ENCODE measurements around the gene CCL3.
"Not testable (repeated sequence)": the region's sequence is repeated elsewhere in the genome, so short reads cannot be mapped to it uniquely, and the experiment has no call there.

The CCL3 gene

DNA sequence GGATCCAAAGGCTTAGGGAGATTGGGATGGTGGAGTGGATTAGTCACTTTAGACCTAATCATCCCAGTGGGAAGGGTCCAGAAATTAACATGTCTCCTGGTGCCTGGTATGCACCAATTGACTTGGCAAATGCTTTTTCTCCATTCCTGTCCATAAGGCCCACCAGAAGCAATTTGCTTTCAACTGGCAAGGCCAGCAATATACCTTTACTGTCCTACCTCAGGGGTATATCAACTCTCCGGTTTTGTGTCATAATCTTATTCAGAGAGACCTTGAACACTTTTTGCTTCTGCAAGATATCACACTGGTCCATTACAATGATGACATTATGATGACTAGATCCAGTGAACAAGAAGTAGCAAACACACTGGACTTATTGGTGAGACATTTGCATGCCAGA lies 23.2 kb upstream of the CCL3 start:
- not testable (repeated sequence) for H3K27me3 ChIP-seq (ENCODE audit: control insufficient read depth, insufficient read depth, low read length); H3K27ac ChIP-seq (ENCODE audit: low read length); H3K9me3 ChIP-seq (ENCODE audit: control insufficient read depth, low read depth, low read length); H3K9ac ChIP-seq (ENCODE audit: low read length); H3K4me1 ChIP-seq (ENCODE audit: control insufficient read depth, low read depth, low read length); H3K4me3 ChIP-seq (ENCODE audit: low read length); H3K36me3 ChIP-seq (ENCODE audit: control insufficient read depth, low read depth, low read length)

DNA sequence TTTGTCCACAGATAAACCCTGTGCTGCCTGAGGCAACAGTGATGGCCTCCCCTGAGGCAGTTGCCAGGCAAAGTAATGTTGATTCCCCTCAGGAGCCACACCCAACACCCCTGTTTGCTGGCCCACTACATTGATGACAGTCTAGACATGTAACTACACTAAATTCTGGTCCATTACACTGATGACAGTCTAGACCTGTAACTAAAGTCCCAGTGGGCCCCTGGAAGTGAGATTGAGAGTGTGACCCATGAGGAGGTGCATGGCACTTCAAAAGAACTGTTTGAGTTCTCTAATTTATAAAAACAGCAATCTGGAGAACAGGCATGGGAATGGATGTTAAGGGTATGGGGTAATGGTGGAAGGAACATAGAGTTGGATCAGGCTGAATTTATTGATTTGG lies 22.6 kb upstream of the CCL3 start:
- Histone ChIP-seq H3K9me3 (ENCODE audit: control insufficient read depth, low read depth, low read length) (no peaks in the 10 kb centered on the region), H3K36me3 (ENCODE audit: control insufficient read depth, low read depth, low read length) (no peaks in the 10 kb centered on the region), H3K27ac (ENCODE audit: low read length) (no peak overlapping the region), H3K4me1 (ENCODE audit: control insufficient read depth, low read depth, low read length) (no peaks in the 10 kb centered on the region), H3K9ac (ENCODE audit: low read length) (no peak overlapping the region), H3K27me3 (ENCODE audit: control insufficient read depth, insufficient read depth, low read length) (no peaks in the 10 kb centered on the region), H3K4me3 (ENCODE audit: low read length) (no peak overlapping the region)

DNA sequence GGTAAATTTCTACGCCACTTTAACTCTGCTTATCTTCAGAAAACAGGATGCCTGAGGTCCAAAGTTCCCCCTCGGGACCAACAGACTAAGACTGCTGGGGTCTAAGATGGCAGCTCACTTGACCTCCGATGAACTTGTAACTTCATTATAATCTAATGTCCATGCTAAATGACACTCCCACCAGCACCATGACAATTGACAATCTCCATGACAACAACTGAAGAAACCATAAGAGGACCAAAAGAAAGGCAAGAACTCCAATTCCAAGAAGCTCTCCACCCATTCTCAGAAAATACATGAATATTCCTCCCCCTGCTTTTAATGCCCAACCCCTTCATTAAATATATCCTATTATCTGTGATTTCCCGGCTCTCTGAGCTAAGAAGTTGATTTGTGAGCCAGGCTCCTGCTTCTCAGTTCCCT lies 21.1 kb upstream of the CCL3 start:
- Histone ChIP-seq H3K4me1 (ENCODE audit: control insufficient read depth, low read depth, low read length) (no peaks in the 10 kb centered on the region), H3K27ac (ENCODE audit: low read length) (no peak overlapping the region), H3K9ac (ENCODE audit: low read length) (no peak overlapping the region), H3K36me3 (ENCODE audit: control insufficient read depth, low read depth, low read length) (no peaks in the 10 kb centered on the region), H3K27me3 (ENCODE audit: control insufficient read depth, insufficient read depth, low read length) (no peaks in the 10 kb centered on the region), H3K9me3 (ENCODE audit: control insufficient read depth, low read depth, low read length) (no peaks in the 10 kb centered on the region), H3K4me3 (ENCODE audit: low read length) (no peak overlapping the region)

DNA sequence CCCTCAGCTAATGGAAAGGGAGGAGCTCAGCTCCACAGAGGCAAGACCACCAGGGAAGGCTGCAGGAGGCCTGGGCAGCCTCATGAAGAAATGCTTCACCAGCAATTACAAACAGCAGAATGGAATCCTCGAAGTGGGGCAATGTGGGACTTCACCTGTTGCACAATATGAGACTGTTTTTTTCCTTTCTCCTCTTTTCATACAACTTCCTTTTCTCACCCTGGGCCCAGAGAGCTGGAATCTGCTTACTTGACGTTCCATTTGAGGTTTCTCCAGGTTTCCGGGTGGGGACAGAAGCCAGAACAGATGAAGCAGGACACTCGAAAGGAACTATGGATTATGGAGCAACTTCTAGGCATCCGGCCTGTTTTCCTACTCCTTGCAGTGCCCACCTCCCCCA lies 18.3 kb upstream of the CCL3 start:
- H3K4me3 ChIP-seq (ENCODE audit: low read length); H3K4me1 ChIP-seq (ENCODE audit: control insufficient read depth, low read depth, low read length); H3K9me3 ChIP-seq (ENCODE audit: control insufficient read depth, low read depth, low read length); H3K27me3 ChIP-seq (ENCODE audit: control insufficient read depth, insufficient read depth, low read length); H3K9ac ChIP-seq (ENCODE audit: low read length); H3K27ac ChIP-seq (ENCODE audit: low read length); H3K36me3 ChIP-seq (ENCODE audit: control insufficient read depth, low read depth, low read length): not testable (repeated sequence)

DNA sequence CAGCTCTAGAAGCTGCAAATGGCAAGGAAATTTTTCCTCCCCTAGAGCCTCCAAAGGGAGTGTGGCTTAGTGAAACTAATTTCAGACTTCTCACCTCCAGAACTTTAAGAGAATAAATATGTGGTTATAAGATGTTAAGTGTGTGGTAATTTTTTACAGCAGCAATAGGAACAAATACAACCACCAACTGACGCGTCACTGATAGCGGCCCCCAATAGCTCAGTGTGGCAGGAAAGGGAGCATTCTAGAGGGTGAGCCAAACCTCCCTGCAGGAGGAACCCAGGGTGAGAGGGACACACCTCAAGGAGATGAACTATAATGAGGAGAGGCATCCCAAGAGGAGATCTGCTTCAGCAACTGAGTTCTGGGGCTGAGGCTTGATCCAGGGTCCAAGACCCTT lies 17.7 kb upstream of the CCL3 start:
- Histone ChIP-seq H3K27me3 (ENCODE audit: control insufficient read depth, insufficient read depth, low read length) (no peaks in the 10 kb centered on the region), H3K27ac (ENCODE audit: low read length) (no peak overlapping the region), H3K36me3 (ENCODE audit: control insufficient read depth, low read depth, low read length) (no peaks in the 10 kb centered on the region), H3K9ac (ENCODE audit: low read length) (no peak overlapping the region), H3K4me3 (ENCODE audit: low read length) (no peak overlapping the region), H3K4me1 (ENCODE audit: control insufficient read depth, low read depth, low read length) (no peaks in the 10 kb centered on the region), H3K9me3 (ENCODE audit: control insufficient read depth, low read depth, low read length) (no peaks in the 10 kb centered on the region)

DNA sequence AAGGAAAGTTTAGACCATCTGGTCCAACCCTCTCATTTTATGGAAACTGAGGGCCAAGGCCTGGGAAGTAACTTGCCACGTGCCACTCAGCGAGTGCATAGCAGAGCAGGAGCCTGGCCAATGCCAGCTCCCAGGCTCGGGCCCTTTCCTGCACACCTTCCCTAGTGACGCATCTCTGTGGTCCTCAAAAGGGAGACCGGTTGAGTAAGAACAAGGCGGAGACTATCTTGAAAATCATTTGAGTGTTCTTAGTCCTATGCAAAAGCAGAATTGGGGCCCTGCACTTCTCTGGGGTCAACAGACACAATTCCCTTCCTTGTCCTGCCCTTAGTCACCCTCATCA lies 16.5 kb upstream of the CCL3 start:
- Histone ChIP-seq H3K36me3 (ENCODE audit: control insufficient read depth, low read depth, low read length) (no peaks in the 10 kb centered on the region), H3K4me3 (ENCODE audit: low read length) (no peak overlapping the region), H3K27ac (ENCODE audit: low read length) (no peak overlapping the region), H3K9ac (ENCODE audit: low read length) (no peak overlapping the region), H3K9me3 (ENCODE audit: control insufficient read depth, low read depth, low read length) (no peaks in the 10 kb centered on the region), H3K4me1 (ENCODE audit: control insufficient read depth, low read depth, low read length) (no peaks in the 10 kb centered on the region), H3K27me3 (ENCODE audit: control insufficient read depth, insufficient read depth, low read length) (no peaks in the 10 kb centered on the region)

DNA sequence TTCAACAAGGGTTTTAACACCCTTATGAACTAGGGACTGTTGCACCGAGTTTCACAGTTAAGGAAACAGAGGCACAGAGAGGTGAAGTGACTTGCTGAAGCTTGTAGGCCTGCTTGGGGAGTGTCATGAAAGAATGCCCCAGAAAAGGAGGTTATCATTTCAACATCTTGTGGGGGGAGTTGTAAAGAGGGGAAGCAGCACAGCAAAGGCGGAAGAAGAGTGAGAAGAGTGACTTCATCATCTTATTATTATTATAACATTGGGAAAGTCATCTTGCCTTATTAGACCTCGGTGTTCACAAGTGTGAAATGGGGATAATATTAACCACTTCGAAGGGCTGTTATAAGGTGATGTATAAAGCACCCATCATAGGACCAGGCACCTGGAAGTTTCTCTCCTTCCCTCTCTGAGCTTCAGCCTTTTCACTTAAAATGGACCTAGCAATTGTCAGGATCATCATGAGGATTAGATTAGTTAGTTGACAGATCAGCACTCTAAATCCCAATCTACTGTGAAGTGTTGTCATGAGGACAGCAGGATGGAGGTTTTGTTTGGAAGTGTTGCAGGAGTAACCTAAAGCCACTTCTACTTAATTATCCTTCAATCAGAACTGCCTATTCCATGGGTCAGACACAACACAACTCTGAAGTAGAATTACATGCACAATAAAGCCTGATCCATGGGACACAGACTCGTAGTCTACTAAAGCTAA lies 16.0 kb upstream of the CCL3 start:
- no peak overlapping the region for H3K4me3 ChIP-seq (ENCODE audit: low read length)
- no peaks in the 10 kb centered on the region for H3K9me3 ChIP-seq (ENCODE audit: control insufficient read depth, low read depth, low read length)
- no peak overlapping the region for H3K9ac ChIP-seq (ENCODE audit: low read length)
- H3K36me3 ChIP-seq (ENCODE audit: control insufficient read depth, low read depth, low read length): no peaks in the 10 kb centered on the region
- no peaks in the 10 kb centered on the region for H3K27me3 ChIP-seq (ENCODE audit: control insufficient read depth, insufficient read depth, low read length)
- H3K27ac ChIP-seq (ENCODE audit: low read length): no peak overlapping the region
- H3K4me1 ChIP-seq (ENCODE audit: control insufficient read depth, low read depth, low read length): no peaks in the 10 kb centered on the region

DNA sequence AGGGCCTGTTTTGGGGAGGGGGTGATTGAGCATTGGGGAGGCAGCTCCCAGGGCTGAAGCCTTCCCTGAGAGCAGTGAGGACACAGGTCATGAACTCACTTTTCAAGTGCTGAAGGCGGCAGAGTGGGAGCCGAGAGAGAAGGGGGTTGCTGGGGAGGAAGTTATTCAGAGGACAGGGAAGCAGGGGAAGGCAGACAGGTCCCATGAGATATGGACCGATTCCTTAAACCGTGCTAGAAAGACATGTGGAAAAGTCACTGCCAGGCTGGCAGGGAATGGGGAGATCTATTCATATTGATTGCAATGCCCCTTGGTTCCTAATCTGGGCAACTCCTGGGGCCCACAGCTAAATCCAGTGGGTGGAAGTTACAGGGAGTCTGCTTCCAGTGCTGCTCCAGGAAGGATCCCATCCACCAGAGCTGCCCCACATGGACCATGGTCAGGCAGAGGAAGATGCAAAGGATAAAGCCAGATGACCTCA lies 14.8 kb upstream of the CCL3 start:
- Histone ChIP-seq H3K36me3 (ENCODE audit: control insufficient read depth, low read depth, low read length) (no peaks in the 10 kb centered on the region), H3K9me3 (ENCODE audit: control insufficient read depth, low read depth, low read length) (no peaks in the 10 kb centered on the region), H3K27ac (ENCODE audit: low read length) (no peak overlapping the region), H3K4me1 (ENCODE audit: control insufficient read depth, low read depth, low read length) (no peaks in the 10 kb centered on the region), H3K9ac (ENCODE audit: low read length) (no peak overlapping the region), H3K27me3 (ENCODE audit: control insufficient read depth, insufficient read depth, low read length) (no peaks in the 10 kb centered on the region), H3K4me3 (ENCODE audit: low read length) (no peak overlapping the region)

DNA sequence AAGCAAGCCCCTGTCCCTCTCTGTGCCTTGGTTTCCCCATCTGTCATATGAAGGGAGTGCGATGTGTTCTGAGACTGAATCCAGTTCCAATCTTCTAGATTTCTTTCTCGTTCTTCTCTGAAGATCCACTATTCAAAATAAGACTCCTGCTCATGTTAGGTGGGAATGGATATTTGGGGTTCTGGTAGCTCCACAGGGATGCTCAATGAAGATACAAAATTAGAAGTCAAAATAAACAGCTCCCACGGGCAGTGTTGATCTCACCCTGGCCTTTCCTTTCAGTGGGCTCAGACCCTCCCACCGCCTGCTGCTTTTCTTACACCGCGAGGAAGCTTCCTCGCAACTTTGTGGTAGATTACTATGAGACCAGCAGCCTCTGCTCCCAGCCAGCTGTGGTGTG lies 14.3 kb upstream of the CCL3 start:
- not testable (repeated sequence) for H3K27ac ChIP-seq (ENCODE audit: low read length); H3K9me3 ChIP-seq (ENCODE audit: control insufficient read depth, low read depth, low read length); H3K9ac ChIP-seq (ENCODE audit: low read length); H3K36me3 ChIP-seq (ENCODE audit: control insufficient read depth, low read depth, low read length); H3K27me3 ChIP-seq (ENCODE audit: control insufficient read depth, insufficient read depth, low read length); H3K4me3 ChIP-seq (ENCODE audit: low read length); H3K4me1 ChIP-seq (ENCODE audit: control insufficient read depth, low read depth, low read length)

DNA sequence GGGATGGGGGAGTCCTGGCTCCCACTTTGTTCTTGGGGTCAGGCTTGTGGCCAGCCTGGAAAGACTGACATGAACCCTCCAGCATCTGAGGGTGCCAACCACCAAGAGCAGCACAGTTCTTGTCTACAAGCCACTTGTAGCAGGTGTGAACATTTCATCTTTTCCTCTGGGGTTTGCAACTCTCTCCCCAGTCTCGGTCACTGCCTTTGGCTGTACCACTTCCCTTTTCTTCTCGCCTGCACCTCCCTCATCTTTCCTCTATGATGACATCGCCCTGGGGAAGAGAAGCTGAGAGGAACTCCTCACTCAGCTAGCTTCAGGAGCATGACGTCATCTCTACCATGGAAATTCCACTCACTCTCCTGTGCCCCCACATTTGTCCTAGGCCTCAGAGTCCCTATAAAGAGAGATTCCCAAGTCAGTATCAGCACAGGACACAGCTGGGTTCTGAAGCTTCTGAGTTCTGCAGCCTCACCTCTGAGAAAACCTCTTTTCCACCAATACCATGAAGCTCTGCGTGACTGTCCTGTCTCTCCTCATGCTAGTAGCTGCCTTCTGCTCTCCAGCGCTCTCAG lies 13.5 kb upstream of the CCL3 start, which contains the start of gene CCL4:
Gene CCL4, plus strand, starts transcription at position 427 of the 575 bp plus-strand sequence. Its CDS starts 79 bp downstream, at position 506.
- not testable (repeated sequence) for H3K27me3 ChIP-seq (ENCODE audit: control insufficient read depth, insufficient read depth, low read length); H3K9me3 ChIP-seq (ENCODE audit: control insufficient read depth, low read depth, low read length); H3K36me3 ChIP-seq (ENCODE audit: control insufficient read depth, low read depth, low read length); H3K4me1 ChIP-seq (ENCODE audit: control insufficient read depth, low read depth, low read length); H3K4me3 ChIP-seq (ENCODE audit: low read length); H3K9ac ChIP-seq (ENCODE audit: low read length); H3K27ac ChIP-seq (ENCODE audit: low read length)

DNA sequence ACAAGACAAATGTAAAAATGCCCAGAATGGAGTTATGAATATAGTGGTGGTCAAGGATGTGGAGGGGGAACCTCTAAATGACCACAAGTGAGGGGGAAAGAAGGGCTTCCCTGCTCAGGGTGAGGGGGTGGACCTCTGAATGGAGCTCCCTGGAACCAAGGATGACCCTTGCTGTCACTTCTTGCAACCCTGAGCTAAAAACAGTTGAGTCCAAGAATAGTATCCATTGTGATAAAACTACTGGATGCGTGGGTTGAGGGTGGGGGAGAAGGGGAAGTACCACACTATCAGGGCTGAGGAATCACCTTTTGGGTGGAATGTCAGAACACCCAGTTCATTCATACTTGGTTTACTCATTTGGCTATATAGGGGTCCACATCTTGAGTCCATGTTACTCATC lies 9.1 kb upstream of the CCL3 start:
- H3K9me3 ChIP-seq (ENCODE audit: control insufficient read depth, low read depth, low read length); H3K4me1 ChIP-seq (ENCODE audit: control insufficient read depth, low read depth, low read length); H3K4me3 ChIP-seq (ENCODE audit: low read length); H3K36me3 ChIP-seq (ENCODE audit: control insufficient read depth, low read depth, low read length); H3K27me3 ChIP-seq (ENCODE audit: control insufficient read depth, insufficient read depth, low read length); H3K27ac ChIP-seq (ENCODE audit: low read length); H3K9ac ChIP-seq (ENCODE audit: low read length): not testable (repeated sequence)

DNA sequence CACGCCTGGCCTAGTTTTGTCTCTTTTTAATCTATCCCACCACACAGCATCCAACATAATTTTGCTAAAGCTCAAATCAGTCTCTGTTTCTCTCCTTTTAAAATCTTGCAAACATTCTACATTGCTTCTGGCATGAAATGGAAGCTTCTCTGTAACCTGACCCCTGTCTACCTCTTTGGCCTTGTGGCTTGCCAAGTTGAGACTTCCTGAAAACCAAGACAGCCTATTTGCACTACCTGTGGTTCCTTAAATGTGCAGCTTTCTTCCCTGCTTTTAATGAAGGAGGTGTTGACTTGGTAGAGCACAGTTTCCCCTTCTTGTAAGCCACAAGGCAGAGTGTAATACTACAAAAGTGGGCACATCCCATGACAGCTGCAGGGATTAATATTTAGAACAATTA lies 6.0 kb upstream of the CCL3 start:
- Histone ChIP-seq H3K36me3 (ENCODE audit: control insufficient read depth, low read depth, low read length) (no peaks in the 10 kb centered on the region), H3K4me1 (ENCODE audit: control insufficient read depth, low read depth, low read length) (no peaks in the 10 kb centered on the region), H3K27me3 (ENCODE audit: control insufficient read depth, insufficient read depth, low read length) (no peaks in the 10 kb centered on the region), H3K9me3 (ENCODE audit: control insufficient read depth, low read depth, low read length) (no peaks in the 10 kb centered on the region), H3K27ac (ENCODE audit: low read length) (no peak overlapping the region), H3K9ac (ENCODE audit: low read length) (no peak overlapping the region), H3K4me3 (ENCODE audit: low read length) (no peak overlapping the region)
